Astrocyte of the spinal cord (primary cell): ENCODE results near the gene PPIL4.

Source experiments
- DNase-seq: peaks from one replicate; pipeline ENCODE4 v3.0.0; 2011; ENCODE audit warnings: low read depth, low spot score
- H3K4me3 ChIP-seq: 2 replicates; pipeline ENCODE4 v1.5.1; 2011; ENCODE audit warnings: low read depth, mild to moderate bottlenecking, low read length, moderate library complexity
- CTCF ChIP-seq: IDR thresholded peaks from 2 replicates; pipeline ENCODE4 v1.5.1; 2012; ENCODE audit warnings: low read depth, mild to moderate bottlenecking, low read length, inconsistent platforms
- in situ Hi-C: cut with HindIII; loops from 2 replicates; pipeline ENCODE4 v1.10.0; 2017; ENCODE audit warnings: low sequenced_read_pairs

PPIL4 gene

GRCh38 chr6:149488815-149489214 lies 57.0 kb downstream of the PPIL4 start:
- no peak overlapping the region for H3K4me3 ChIP-seq
- TF ChIP-seq CTCF, result no peak
- DNase-seq, result peak; percentile 12
- in situ Hi-C loops, result no loop called here

- in situ Hi-C loops, result no loop called here
- no peak for TF ChIP-seq CTCF
- no peak for DNase-seq
- no peak overlapping the region for H3K4me3 ChIP-seq
Observed at GRCh38 chr6:149487316-149487715, 58.5 kb downstream of the PPIL4 start.

- no peak within 1 kb of the TSS for H3K4me3 ChIP-seq
Observed at GRCh38 chr6:149484733-149485700, 60.8 kb downstream of the PPIL4 start, which contains the start of gene ZC3H12D. Gene ZC3H12D, minus strand, starts transcription at chr6:149485014. Its CDS starts 10,471 bp downstream, at chr6:149474543.

GRCh38 chr6:149483849-149484655 lies 61.8 kb downstream of the PPIL4 start:
- no peak for TF ChIP-seq CTCF
- in situ Hi-C loops, result no loop called here
- H3K4me3 ChIP-seq, result no peak overlapping the region
- DNase-seq, result peak; percentile 11

More at GRCh38 chr6:149484733-149485700, 60.8 kb downstream of the PPIL4 start, which contains the start of gene ZC3H12D:
- in situ Hi-C loops, result no loop called here
- no peak for TF ChIP-seq CTCF
- DNase-seq, result peak; percentile 81

GRCh38 chr6:149483334-149483725 lies 62.5 kb downstream of the PPIL4 start:
- no peak overlapping the region for H3K4me3 ChIP-seq
- DNase-seq, result no peak
- in situ Hi-C loops, result no loop called here
- TF ChIP-seq CTCF, result no peak

- no peak overlapping the region for H3K4me3 ChIP-seq
- DNase-seq, result no peak
Observed at GRCh38 chr6:149482545-149483333, 63.1 kb downstream of the PPIL4 start.

More at GRCh38 chr6:149482545-149483333, 63.1 kb downstream of the PPIL4 start:
- TF ChIP-seq CTCF, result no peak
- in situ Hi-C loops, result no loop called here
